GM04503 (cell line): ENCODE results near the gene KIAA0040.

ENCODE experiments used
- DNase-seq: peaks from one replicate; pipeline ENCODE4 v3.0.0-alpha.2; 2012; ENCODE audit warnings: low read depth

KIAA0040 gene

GRCh38 chr1:175171036-175171913 lies 21.3 kb downstream of the KIAA0040 start:
- no peak for DNase-seq

DNA sequence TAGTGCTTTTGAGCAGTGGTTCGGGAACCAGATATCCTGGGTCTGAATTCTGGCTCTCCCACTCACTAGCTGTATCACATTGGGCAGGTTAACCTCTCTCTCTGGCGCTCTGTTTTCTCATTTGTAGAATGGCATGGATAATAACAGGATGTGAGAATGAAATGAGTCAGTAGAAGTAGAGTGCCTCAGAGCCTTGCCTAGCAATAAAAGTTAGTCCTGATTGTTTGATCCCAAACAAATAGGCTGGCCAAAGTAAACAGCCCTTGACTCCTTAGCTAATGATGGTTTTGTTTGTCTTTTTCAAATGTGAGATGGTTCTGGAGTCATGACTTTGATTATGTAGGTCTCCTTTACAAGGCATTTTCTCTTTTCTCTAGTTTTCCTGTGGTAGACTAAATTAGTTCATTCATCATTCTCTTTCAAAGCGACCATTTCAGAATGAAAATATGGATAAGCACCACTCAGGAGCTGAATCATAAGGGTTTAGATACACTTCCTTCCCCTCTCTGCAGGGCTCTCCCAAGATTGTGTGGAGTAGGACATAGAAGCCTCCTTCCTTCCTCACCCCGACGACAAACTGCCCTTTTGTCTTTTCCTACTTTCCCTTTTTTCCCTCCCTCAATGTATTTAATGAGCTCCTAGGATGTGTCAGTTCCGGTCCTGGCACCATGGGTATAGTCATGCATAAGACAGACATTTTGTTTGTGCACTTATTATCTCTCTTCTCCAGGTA lies 23.1 kb downstream of the KIAA0040 start:
- no peak for DNase-seq

DNA sequence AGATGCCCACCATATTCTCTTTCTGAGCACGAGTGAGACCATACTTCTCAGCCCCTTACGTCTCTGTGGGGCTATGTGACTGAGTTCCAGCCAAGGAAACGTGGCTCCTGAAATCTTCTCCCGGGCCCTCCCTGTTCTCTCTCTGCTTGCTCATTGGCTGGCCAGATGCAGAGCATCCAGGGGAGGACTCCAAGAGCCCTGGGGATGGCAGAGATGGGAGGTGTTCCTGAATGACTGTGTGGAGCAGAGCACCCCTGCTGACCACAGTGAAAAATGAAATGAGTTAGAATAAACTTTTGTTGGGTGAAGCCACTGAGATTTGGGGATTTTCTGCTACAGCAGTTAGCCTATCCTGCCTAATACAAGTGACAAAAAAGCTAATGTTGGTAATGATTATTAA lies 23.8 kb downstream of the KIAA0040 start:
- no peak for DNase-seq

- no peak for DNase-seq
These were observed 24.7 kb downstream of the KIAA0040 start for GRCh38 chr1:175167861-175168260.

DNA sequence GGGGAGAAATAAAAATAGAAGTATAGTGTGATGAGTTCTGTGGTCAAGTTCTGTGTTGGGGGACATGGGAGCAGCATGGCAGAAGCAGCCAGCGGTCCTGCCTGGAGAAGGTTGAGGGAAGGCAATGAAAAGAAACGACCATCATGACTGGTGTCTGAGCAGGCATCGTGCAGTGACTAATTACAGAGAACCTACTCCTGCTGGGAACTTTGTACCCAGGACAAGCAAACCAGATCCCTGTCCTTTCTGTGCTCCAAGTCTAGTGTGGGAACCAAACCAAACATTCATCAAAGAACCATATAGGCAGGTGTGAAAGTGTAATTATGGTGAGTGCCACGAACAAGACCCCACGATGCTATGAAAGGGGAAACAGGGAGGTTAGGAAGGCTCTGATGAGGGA lies 25.8 kb downstream of the KIAA0040 start:
- no peak for DNase-seq

DNA sequence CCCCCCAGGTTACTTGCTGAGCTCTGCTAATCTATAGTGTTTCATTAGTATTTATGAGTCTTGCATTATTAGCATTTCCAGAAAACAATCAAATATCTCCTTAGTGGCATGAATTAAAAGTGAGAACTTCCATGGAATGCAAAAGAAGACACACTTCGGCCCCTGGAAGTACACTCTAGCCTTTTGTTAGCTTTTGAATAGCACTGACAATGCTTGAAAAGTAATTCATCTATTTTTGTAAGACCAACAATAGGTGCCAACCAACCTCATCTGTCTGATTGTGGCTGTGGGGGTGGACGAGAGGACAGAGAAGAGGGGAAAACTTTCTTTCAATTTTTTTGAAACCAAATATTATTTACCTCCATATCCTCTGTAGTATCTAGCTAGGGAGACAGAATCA lies 27.8 kb downstream of the KIAA0040 start:
- no peak for DNase-seq

GRCh38 chr1:175163702-175164101 lies 28.9 kb downstream of the KIAA0040 start:
- no peak for DNase-seq

DNA sequence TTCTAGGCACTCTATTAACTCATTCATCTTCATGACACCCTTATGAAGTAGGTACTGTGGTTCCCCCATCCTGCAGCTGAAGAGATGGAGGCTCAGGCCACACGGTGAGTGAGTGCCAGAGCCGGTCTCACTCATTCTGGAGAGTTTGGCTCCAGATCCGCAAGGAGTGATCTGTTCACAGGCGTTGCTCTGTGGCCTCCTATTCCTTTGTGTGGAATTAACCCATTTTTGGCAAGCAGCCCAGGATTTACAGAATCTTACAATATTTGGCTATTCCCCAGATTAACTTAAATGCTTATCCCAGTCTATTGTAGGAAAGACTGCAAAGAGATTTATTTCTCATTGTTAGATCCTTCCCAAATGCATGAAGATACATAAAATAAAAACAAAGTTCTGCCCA lies 29.6 kb downstream of the KIAA0040 start:
- no peak for DNase-seq

- no peak for DNase-seq
These were observed 34.4 kb downstream of the KIAA0040 start for GRCh38 chr1:175158170-175158591.

GRCh38 chr1:175157200-175157599 lies 35.4 kb downstream of the KIAA0040 start:
- DNase-seq: no peak

GRCh38 chr1:175155936-175156335 lies 36.6 kb downstream of the KIAA0040 start:
- no peak for DNase-seq

DNA sequence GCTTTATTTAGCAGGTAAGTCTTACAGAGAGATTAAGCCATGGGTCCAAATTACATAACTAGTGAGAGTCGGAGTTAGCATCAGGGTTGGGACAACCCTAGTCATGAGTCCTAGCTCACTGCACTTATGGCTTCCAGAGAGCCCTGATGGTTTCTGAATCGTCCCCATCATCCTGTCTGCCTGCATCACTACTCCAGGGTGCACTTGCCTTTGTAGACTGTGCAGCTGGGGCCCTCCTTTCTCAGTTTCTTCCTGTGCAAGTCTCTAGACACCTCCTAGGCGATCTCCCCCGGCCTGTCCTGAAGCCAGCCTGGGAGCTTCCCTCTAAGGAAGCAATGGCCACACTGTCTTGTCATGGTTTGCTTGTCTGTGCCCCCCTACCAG lies 37.1 kb downstream of the KIAA0040 start:
- no peak for DNase-seq

DNA sequence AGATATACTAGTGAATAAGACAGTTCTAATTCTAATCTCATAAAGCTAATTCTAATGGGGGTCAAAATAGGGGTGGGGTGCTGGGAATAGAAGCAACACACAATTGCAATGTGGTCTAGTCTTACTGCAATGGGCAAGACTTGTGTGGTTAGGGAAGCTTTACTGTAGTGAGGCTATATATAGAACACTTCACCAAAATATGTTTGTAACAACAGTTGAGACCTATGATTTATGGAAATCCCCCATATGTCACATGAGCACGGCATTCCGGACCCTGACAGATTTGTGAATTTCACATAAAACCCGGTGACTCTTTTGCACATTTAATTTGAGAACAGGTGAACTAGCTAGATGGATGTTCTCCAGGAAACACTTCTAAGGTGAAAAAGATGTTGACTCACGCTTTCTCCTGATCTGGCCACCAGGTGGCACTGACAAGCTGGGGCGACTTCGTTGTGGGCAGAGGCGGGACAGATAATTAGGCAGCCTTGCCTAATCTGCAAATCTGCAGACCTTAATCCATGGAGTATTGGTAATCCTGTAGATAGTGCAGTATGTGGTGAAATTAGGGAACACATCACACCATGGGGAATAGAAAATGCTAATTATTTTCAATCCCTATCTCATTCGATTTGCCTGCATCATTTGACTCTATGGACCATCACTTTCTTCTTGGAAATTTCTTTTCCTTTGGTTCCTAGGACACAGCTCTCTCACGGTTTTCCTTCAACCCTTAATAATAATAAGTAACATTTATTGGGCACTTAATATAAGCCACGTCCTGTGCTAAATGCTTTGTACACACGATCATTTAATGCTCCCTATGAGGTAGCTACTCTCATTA lies 37.7 kb downstream of the KIAA0040 start:
- DNase-seq: no peak

- DNase-seq: no peak
These were observed 40.4 kb downstream of the KIAA0040 start for GRCh38 chr1:175152006-175152652.

GRCh38 chr1:175150596-175151319 lies 41.8 kb downstream of the KIAA0040 start:
- DNase-seq: no peak

- DNase-seq: no peak
These were observed 44.5 kb downstream of the KIAA0040 start for GRCh38 chr1:175148068-175148467.

DNA sequence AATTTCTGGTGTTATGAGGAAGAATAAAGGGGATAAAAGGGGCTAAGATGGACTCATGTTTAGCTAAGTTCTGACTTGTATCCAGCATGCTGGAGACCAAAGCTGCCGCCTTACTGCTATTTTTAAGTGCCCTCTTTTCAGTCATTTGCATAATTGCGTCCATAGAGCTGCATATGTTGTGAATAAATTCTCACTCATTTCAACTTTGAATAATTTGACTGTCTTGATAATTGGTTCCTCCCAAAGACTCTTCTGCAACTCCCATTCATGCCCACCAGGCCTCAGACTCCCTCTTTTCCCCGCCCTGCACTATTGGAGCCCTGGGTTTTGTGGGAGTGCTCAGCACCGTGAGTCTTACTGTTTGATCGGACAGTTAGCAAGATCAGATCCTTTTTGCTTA lies 45.0 kb downstream of the KIAA0040 start:
- DNase-seq: no peak

GRCh38 chr1:175146529-175147213 lies 45.9 kb downstream of the KIAA0040 start:
- no peak for DNase-seq

DNA sequence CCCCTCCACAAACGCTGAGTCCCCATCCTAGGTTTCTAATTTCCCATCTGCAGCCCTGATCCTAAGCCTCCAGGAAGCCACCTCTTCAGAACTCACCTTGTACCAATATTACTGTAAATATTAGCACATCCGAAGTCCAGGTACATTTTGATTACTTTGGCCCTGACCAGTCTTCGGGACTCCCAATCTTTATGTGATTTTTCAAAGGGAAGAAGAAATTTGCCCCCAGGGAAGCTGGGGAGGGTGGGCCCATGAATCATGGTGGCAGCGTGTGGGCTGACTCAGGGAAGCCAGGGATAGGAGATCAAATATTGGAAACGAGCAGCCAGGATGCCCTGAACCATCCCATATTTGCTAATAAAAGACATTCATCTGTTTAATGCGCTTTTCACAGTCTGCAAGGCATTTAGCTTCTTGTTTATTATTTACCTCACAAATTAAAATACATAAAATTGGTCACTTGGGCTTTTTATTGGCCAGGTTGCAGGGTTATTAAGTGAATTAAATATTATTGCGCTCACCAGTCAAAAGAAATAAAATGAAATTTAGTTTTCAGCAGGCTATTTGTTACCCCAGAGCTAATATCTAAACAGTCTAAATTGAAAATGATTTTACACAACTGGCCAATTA lies 46.6 kb downstream of the KIAA0040 start:
- DNase-seq: no peak

DNA sequence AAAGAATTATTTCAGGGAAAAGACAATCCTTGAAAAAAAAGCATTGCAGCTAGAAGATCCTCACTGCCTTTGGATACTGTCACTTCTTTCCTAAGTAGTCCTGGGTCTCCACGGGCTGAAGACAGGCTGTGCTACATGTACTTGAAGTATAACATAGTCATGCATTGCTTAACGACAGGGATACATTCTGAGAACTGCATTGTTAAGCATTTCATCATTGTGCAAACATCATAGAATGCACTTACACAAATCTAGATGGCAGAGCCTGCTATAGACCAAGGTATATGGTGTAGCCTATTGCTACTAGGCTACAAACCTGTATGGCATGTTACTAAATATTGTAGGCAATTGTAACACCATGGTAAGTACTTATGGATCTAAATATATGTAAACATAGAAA lies 54.0 kb downstream of the KIAA0040 start:
- no peak for DNase-seq
